Endodermal cell (in vitro differentiated cells): ENCODE data around the gene MRTO4. TPM values are rescaled to one million over a fixed set of nuclear protein-coding genes. Genes with fewer than 3 reads are reported as not detected.

Experiments
- DNase-seq: peaks from one replicate; pipeline ENCODE4 v3.0.0-alpha.2; 2017
- H3K27ac ChIP-seq: 2 replicates; pipeline ENCODE4 v1.5.1; 2013; ENCODE audit warnings: mild to moderate bottlenecking, low read depth, low read length, moderate library complexity
- H3K27me3 ChIP-seq: 2 replicates; pipeline ENCODE4 v1.6.1; 2013; ENCODE audit warnings: mild to moderate bottlenecking, low read length, moderate library complexity; ENCODE audit not compliant: insufficient read depth, control insufficient read depth, poor library complexity, severe bottlenecking
- H3K36me3 ChIP-seq: 2 replicates; pipeline ENCODE4 v1.7.0; 2013; ENCODE audit warnings: mild to moderate bottlenecking, low read length, moderate library complexity; ENCODE audit not compliant: control insufficient read depth, insufficient read depth
- H3K4me1 ChIP-seq: one replicate; pipeline ENCODE4 v1.7.0; 2013; ENCODE audit warnings: low read length; ENCODE audit not compliant: control insufficient read depth, insufficient read depth
- H3K4me3 ChIP-seq: 2 replicates; pipeline ENCODE4 v1.5.1; 2013; ENCODE audit warnings: mild to moderate bottlenecking, low read length, moderate library complexity
- H3K9ac ChIP-seq: 2 replicates; pipeline ENCODE4 v1.6.1; 2013; ENCODE audit warnings: mild to moderate bottlenecking, low read length, moderate library complexity; ENCODE audit not compliant: poor library complexity, severe bottlenecking; ENCODE audit errors: extremely low read depth
- H3K9me3 ChIP-seq: 2 replicates; pipeline ENCODE4 v1.6.1; 2013; ENCODE audit warnings: mild to moderate bottlenecking, low read length, moderate library complexity; ENCODE audit not compliant: control insufficient read depth
- H3K27ac Mint-ChIP-seq: 2 replicates; pipeline ENCODE4 v1.8.0; 2020; ENCODE audit warnings: mixed read lengths
- H3K27me3 Mint-ChIP-seq: 2 replicates; pipeline ENCODE4 v1.8.0; 2021; ENCODE audit warnings: mild to moderate bottlenecking, mixed read lengths; ENCODE audit not compliant: insufficient read depth
- H3K36me3 Mint-ChIP-seq: 2 replicates; pipeline ENCODE4 v1.8.0; 2020; ENCODE audit warnings: low read depth, mixed read lengths
- H3K4me1 Mint-ChIP-seq: 2 replicates; pipeline ENCODE4 v1.8.0; 2020; ENCODE audit warnings: mixed read lengths
- H3K4me3 Mint-ChIP-seq: 2 replicates; pipeline ENCODE4 v1.8.0; 2020; ENCODE audit warnings: mild to moderate bottlenecking, moderate library complexity, mixed read lengths
- H3K9me3 Mint-ChIP-seq: 2 replicates; pipeline ENCODE4 v1.8.0; 2020; ENCODE audit warnings: mild to moderate bottlenecking, mixed read lengths
- CTCF ChIP-seq: fragments of 200-600 bp; sonication (generic); conservative IDR thresholded peaks from 2 replicates; pipeline ENCODE4 v1.5.0; 2021; ENCODE audit warnings: antibody characterized with exemption, mild to moderate bottlenecking
- WGBS, 2 experiments: methylation state at CpG; one replicate each; pipeline versions ENCODE4 v1.1.5 to v1.1.7; 2013; ENCODE audit warnings: missing lambda C conversion rate in 2 of 2, mixed read lengths in 1 of 2; ENCODE audit not compliant: insufficient coverage in 1 of 2, insufficient read length in 1 of 2; 5-methylcytosine and 5-hydroxymethylcytosine counted together
- total RNA-seq, 2 donors: library from RNA; stranded (reverse); fragmentation: NEBNext Ultra II Directional in 1 of 2; extraction: Animal tissue kit (Norgen Biotek cat#: 25700) in 1 of 2; gene quantifications; 2 replicates in 1 of 2; 3 replicates in 1 of 2; pipeline ENCODE4 v1.2.1, GENCODE V29; 2021

The MRTO4 gene
- total RNA-seq, 2 donors from 2014 or later: 37.7 to 44.5 TPM

- WGBS, 2 experiments: 0 to 1% methylated on average over 31 to 80 of the region's 80 CpGs
- Histone ChIP-seq H3K4me1 (peaks cover 5% of the 10 kb centered on the region), H3K9ac (peak within 1 kb of the TSS; percentile 94), H3K27ac (peak within 1 kb of the TSS; percentile 90), H3K9me3 (no peaks in the 10 kb centered on the region), H3K36me3 (peaks cover 34% of the 10 kb centered on the region), H3K4me3 (peak within 1 kb of the TSS; percentile 95), H3K27me3 (no peaks in the 10 kb centered on the region)
- H3K4me1 Mint-ChIP-seq: peaks cover 24% of the 10 kb centered on the region
- no peaks in the 10 kb centered on the region for H3K9me3 Mint-ChIP-seq
- H3K27ac Mint-ChIP-seq: peak within 1 kb of the TSS; percentile 99
- peak within 1 kb of the TSS; percentile 90 for H3K4me3 Mint-ChIP-seq
- DNase-seq: peak; percentile 98
- TF ChIP-seq CTCF: no peak
- no peaks in the 10 kb centered on the region for H3K27me3 Mint-ChIP-seq
- peaks cover 12% of the 10 kb centered on the region for H3K36me3 Mint-ChIP-seq
Observed at GRCh38 chr1:19209990-19210771, 41.4 kb upstream of the MRTO4 start, which contains the start of gene UBR4. Gene UBR4 (minus strand): TSS chr1:19210266. CDS start chr1:19210248, 18 bp downstream.

- WGBS, 2 experiments: 26 to 31% methylated on average over 8 to 12 of the region's 12 CpGs
- H3K9me3 ChIP-seq: no peaks in the 10 kb centered on the region
- H3K4me1 ChIP-seq: peaks cover 5% of the 10 kb centered on the region
- no peaks in the 10 kb centered on the region for H3K27me3 ChIP-seq
- DNase-seq: no peak
- Mint-ChIP-seq H3K36me3 (peaks cover 16% of the 10 kb centered on the region), H3K4me1 (peaks cover 24% of the 10 kb centered on the region), H3K27ac (peak overlapping the region; percentile 99), H3K9me3 (no peaks in the 10 kb centered on the region), H3K27me3 (no peaks in the 10 kb centered on the region), H3K4me3 (peak overlapping the region; percentile 90)
- peaks cover 33% of the 10 kb centered on the region for H3K36me3 ChIP-seq
- H3K9ac ChIP-seq: peak overlapping the region; percentile 94
- peak overlapping the region; percentile 95 for H3K4me3 ChIP-seq
- peak overlapping the region; percentile 90 for H3K27ac ChIP-seq
- no peak for TF ChIP-seq CTCF
Observed at GRCh38 chr1:19210772-19211549, 40.6 kb upstream of the MRTO4 start.

GRCh38 chr1:19212167-19212566 lies 39.4 kb upstream of the MRTO4 start:
- no peaks in the 10 kb centered on the region for H3K27me3 Mint-ChIP-seq
- no peaks in the 10 kb centered on the region for H3K9me3 Mint-ChIP-seq
- Histone ChIP-seq H3K4me3 (peak overlapping the region; percentile 95), H3K9me3 (no peaks in the 10 kb centered on the region), H3K27me3 (no peaks in the 10 kb centered on the region), H3K36me3 (peaks cover 45% of the 10 kb centered on the region), H3K27ac (no peak overlapping the region), H3K4me1 (peaks cover 5% of the 10 kb centered on the region), H3K9ac (no peak overlapping the region)
- no peak for TF ChIP-seq CTCF
- H3K4me3 Mint-ChIP-seq: no peak overlapping the region
- H3K36me3 Mint-ChIP-seq: peaks cover 27% of the 10 kb centered on the region
- DNase-seq: no peak
- H3K27ac Mint-ChIP-seq: peak overlapping the region; percentile 17
- peaks cover 20% of the 10 kb centered on the region for H3K4me1 Mint-ChIP-seq
